Measurements from ENCODE around the gene AIF1L.

GRCh38 chr9:131142160-131142559 lies 45.8 kb downstream of the AIF1L start:
- TF ChIP-seq, protein P1, sequence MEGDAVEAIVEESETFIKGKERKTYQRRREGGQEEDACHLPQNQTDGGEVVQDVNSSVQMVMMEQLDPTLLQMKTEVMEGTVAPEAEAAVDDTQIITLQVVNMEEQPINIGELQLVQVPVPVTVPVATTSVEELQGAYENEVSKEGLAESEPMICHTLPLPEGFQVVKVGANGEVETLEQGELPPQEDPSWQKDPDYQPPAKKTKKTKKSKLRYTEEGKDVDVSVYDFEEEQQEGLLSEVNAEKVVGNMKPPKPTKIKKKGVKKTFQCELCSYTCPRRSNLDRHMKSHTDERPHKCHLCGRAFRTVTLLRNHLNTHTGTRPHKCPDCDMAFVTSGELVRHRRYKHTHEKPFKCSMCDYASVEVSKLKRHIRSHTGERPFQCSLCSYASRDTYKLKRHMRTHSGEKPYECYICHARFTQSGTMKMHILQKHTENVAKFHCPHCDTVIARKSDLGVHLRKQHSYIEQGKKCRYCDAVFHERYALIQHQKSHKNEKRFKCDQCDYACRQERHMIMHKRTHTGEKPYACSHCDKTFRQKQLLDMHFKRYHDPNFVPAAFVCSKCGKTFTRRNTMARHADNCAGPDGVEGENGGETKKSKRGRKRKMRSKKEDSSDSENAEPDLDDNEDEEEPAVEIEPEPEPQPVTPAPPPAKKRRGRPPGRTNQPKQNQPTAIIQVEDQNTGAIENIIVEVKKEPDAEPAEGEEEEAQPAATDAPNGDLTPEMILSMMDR (IDR thresholded peaks at IDR 0.05; ENCODE audit: insufficient read depth, low read length, poor library complexity, severe bottlenecking), result no peak
- no peak for TF ChIP-seq EZH2phosphoT487 (conservative IDR thresholded peaks at IDR 0.05; ENCODE audit: low read length)
